ENCODE data around the gene KNOP1. TPM values are rescaled to one million over a fixed set of nuclear protein-coding genes. Genes with fewer than 3 reads are reported as not detected.

The KNOP1 gene
- total and polyA plus RNA-seq, 10 of the 15 experiments (the other 5 are each of a cell fraction or from before 2014, with no cell fraction given): 13.8 to 47.2 (median 32.1) TPM

GRCh38 chr16:19664166-19664565 lies 53.9 kb downstream of the KNOP1 start:
- Histone ChIP-seq H3K9ac (ENCODE audit: control insufficient read depth, insufficient read depth, low read length) (no peak overlapping the region), H3K27ac (ENCODE audit: control insufficient read depth, insufficient read depth) (no peak overlapping the region), H3K4me3 (no peak overlapping the region), H3K36me3 (ENCODE audit: control insufficient read depth in 2 of 2, insufficient read depth in 2 of 2, low read length in 1 of 2) (0 out of 4 replicates have a peak, but pooled peaks cover 0 to 4% of the 10 kb centered on the region in 2 experiments), H3K4me2 (ENCODE audit: control insufficient read depth, insufficient read depth) (no peak overlapping the region), H3K79me2 (ENCODE audit: control insufficient read depth, insufficient read depth, low read length) (no peaks in the 10 kb centered on the region), H4K20me1 (ENCODE audit: control insufficient read depth, insufficient read depth) (no peaks in the 10 kb centered on the region), H2AFZ (ENCODE audit: control insufficient read depth, low read depth, low read length) (no peak overlapping the region), H3K4me1 (ENCODE audit: control insufficient read depth, insufficient read depth, low read length) (no peaks in the 10 kb centered on the region), H3K27me3 (replicated peaks in 1 of 2; ENCODE audit: control insufficient read depth in 2 of 2, insufficient read depth in 2 of 2, low read length in 1 of 2) (no peaks in the 10 kb centered on the region), H3K9me3 (replicated peaks; ENCODE audit: control insufficient read depth, insufficient read depth, low read length) (no peaks in the 10 kb centered on the region)
- ATAC-seq (no peak), FAIRE-seq (no peak), DNase-seq (ENCODE audit: low read depth, low spot score) (no peak)
- no TSS peak for BruUV-seq (replicated peaks)
- ChIA-PET POLR2A (interaction anchor here (0.6 kb wide), 1 partner anchor 64 kb away, joined by 3 read pairs; no protein-coding TSS in a partner anchor), SMC1A (ENCODE audit: uncharacterized antibody, unreplicated experiment) (interaction anchor here (0.8 to 0.9 kb wide), 2 partner anchors 9 to 30 kb away, joined by 3 read pairs; no protein-coding TSS in a partner anchor), RAD21 (ENCODE audit: unreplicated experiment) (interaction anchor here (0.6 kb wide), 1 partner anchor 268 kb away, joined by 3 read pairs; no protein-coding TSS in a partner anchor), CTCF (no interaction called here)
- in situ Hi-C loops (cut with MboI) (no loop called here), intact Hi-C loops (cut with micrococcal nuclease; ENCODE audit: unreplicated experiment) (no loop called here)
- 97% methylated on average over 6 of the region's 6 CpGs for WGBS (ENCODE audit: insufficient coverage, insufficient replicate concordance, low lambda C conversion rate, missing lambda C conversion rate)
- TF ChIP-seq EED (IDR thresholded peaks at IDR 0.05; ENCODE audit: low read depth): no peak
- TF ChIP-seq NKRF (conservative IDR thresholded peaks at IDR 0.05): no peak
- no peak for TF ChIP-seq BMI1 (IDR thresholded peaks at IDR 0.05; ENCODE audit: borderline replicate concordance)
- no peak for TF ChIP-seq ZNF384 (IDR thresholded peaks at IDR 0.05; ENCODE audit: borderline replicate concordance, low read depth, low read length)
- TF ChIP-seq BCL3 (IDR thresholded peaks at IDR 0.05; ENCODE audit: borderline replicate concordance, insufficient read depth, low read depth, low read length, poor library complexity, severe bottlenecking): no peak
- TF ChIP-seq CBX5 (IDR thresholded peaks at IDR 0.05; ENCODE audit: low read depth): no peak
- no peak for TF ChIP-seq NR2F1 (conservative IDR thresholded peaks at IDR 0.05)
- TF ChIP-seq SUPT20H (IDR thresholded peaks at IDR 0.05; ENCODE audit: borderline replicate concordance, control insufficient read depth, low read depth, low read length): no peak
- no peak for TF ChIP-seq ATF3 (IDR thresholded peaks at IDR 0.05; ENCODE audit: borderline replicate concordance, extremely low read depth, low read depth, low read length)
- TF ChIP-seq IRF5 (IDR thresholded peaks at IDR 0.05; ENCODE audit: borderline replicate concordance): no peak
- TF ChIP-seq CREM (IDR thresholded peaks at IDR 0.05; ENCODE audit: low read depth): no peak
- TF ChIP-seq PAX5 (IDR thresholded peaks at IDR 0.05; ENCODE audit: borderline replicate concordance, low read depth, low read length): no peak
- TF ChIP-seq SREBF1 (IDR thresholded peaks at IDR 0.05; ENCODE audit: low read length): no peak
- no peak for TF ChIP-seq RUNX3 (IDR thresholded peaks at IDR 0.05; ENCODE audit: low read length)
- TF ChIP-seq RB1 (IDR thresholded peaks at IDR 0.05; ENCODE audit: borderline replicate concordance): no peak
- TF ChIP-seq RBBP5 (conservative IDR thresholded peaks at IDR 0.05): no peak

All from GM12878 (cell line).